ENCODE data around the gene SMYD3.

SMYD3 gene

DNA sequence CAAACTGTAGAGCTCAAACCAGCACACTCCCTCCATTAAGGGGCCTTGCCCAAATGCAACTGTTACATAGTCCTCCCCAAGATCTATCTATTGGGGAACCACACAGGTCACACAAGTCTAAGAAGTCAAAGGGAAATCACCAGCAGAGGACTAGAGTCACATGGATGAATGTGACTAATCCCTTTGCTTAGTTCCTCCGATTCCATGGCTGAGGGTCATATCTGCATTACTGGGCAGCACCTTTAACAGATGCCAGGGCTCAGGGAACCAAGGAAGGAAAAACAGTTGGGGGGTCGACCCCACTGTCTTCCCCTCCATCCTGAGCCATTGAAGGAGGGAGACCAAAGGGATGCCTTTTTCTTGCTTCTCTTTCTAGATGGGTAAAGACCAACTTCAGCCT lies 23.4 kb upstream of the SMYD3 start:
- Histone ChIP-seq H3K27me3 (ENCODE audit: control insufficient read depth, low read length) (no peaks in the 10 kb centered on the region), H3F3A (ENCODE audit: control insufficient read depth, insufficient read depth) (no peaks in the 10 kb centered on the region), H3K4me1 (ENCODE audit: control insufficient read depth, low read length) (peaks cover 12% of the 10 kb centered on the region), H3K9me2 (replicated peaks; ENCODE audit: control insufficient read depth, low read length) (no peaks in the 10 kb centered on the region), H3K79me2 (ENCODE audit: control insufficient read depth, low read length) (no peaks in the 10 kb centered on the region), H3K4me3 (ENCODE audit: low read length) (no peak overlapping the region), H3K4me2 (ENCODE audit: low read length) (no peak overlapping the region), H3K9me3 (ENCODE audit: control insufficient read depth, insufficient read depth, low read length) (peaks cover 10% of the 10 kb centered on the region; the same call in 1 of the 2 replicates), H3K36me3 (ENCODE audit: control insufficient read depth, low read length) (no peaks in the 10 kb centered on the region), H3K27ac (ENCODE audit: low read depth, low read length) (no peak overlapping the region), H4K20me1 (ENCODE audit: control insufficient read depth, insufficient read depth, low read depth, low read length) (no peaks in the 10 kb centered on the region)
- TF ChIP-seq, protein P1, sequence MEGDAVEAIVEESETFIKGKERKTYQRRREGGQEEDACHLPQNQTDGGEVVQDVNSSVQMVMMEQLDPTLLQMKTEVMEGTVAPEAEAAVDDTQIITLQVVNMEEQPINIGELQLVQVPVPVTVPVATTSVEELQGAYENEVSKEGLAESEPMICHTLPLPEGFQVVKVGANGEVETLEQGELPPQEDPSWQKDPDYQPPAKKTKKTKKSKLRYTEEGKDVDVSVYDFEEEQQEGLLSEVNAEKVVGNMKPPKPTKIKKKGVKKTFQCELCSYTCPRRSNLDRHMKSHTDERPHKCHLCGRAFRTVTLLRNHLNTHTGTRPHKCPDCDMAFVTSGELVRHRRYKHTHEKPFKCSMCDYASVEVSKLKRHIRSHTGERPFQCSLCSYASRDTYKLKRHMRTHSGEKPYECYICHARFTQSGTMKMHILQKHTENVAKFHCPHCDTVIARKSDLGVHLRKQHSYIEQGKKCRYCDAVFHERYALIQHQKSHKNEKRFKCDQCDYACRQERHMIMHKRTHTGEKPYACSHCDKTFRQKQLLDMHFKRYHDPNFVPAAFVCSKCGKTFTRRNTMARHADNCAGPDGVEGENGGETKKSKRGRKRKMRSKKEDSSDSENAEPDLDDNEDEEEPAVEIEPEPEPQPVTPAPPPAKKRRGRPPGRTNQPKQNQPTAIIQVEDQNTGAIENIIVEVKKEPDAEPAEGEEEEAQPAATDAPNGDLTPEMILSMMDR (IDR thresholded peaks at IDR 0.05; ENCODE audit: low read depth, low read length, poor library complexity, severe bottlenecking) = no peak
- TF ChIP-seq EZH2phosphoT487 (IDR thresholded peaks at IDR 0.05; ENCODE audit: borderline replicate concordance, low read length) = no peak

DNA sequence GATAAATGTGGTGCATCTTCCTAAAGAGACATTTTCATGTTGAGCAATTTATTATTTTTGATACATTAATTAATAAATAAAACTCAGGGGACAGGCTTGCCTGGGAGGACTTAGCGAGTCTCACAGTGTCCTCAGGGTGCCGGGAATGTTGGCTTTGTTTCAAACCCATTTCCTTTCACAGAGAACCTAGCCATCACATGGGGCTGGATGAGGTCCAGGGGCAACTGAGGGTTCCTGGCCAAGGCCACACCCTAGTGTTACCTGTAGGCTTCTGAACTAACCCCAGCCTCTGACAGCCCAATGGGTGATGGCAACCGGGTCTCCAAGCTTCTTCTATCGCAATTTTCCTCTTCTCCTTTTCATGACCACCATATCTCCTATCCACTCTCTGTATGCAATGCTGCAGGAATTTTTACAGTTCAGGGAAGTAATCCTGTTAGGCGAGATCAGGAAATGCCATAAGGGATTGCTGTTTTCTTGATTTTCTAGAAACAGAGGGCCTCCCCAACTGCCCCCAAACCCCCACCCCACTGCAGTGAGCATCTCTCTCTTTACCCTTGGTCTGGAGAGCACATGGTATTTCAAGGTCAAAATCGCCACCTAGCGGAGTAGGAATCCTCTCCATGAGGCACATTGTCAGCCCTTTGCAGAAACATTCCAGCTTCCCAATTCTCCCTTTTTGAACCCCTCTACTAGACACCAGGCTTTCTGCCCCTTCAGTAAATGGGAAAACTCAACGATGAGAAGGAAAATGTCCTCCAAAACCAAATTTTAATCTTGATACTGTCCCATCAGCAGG lies 22.1 kb upstream of the SMYD3 start:
- Histone ChIP-seq H4K20me1 (ENCODE audit: control insufficient read depth, insufficient read depth, low read depth, low read length) (no peaks in the 10 kb centered on the region), H3K4me2 (ENCODE audit: low read length) (no peak overlapping the region), H3K36me3 (ENCODE audit: control insufficient read depth, low read length) (no peaks in the 10 kb centered on the region), H3K4me1 (ENCODE audit: control insufficient read depth, low read length) (peaks cover 12% of the 10 kb centered on the region), H3K27ac (ENCODE audit: low read depth, low read length) (no peak overlapping the region), H3K4me3 (ENCODE audit: low read length) (no peak overlapping the region), H3K27me3 (ENCODE audit: control insufficient read depth, low read length) (no peaks in the 10 kb centered on the region), H3F3A (ENCODE audit: control insufficient read depth, insufficient read depth) (no peaks in the 10 kb centered on the region), H3K79me2 (ENCODE audit: control insufficient read depth, low read length) (no peaks in the 10 kb centered on the region), H3K9me3 (ENCODE audit: control insufficient read depth, insufficient read depth, low read length) (peaks cover 10% of the 10 kb centered on the region; the same call in 1 of the 2 replicates), H3K9me2 (replicated peaks; ENCODE audit: control insufficient read depth, low read length) (no peaks in the 10 kb centered on the region)
- TF ChIP-seq, protein P1 (IDR thresholded peaks at IDR 0.05; ENCODE audit: low read depth, low read length, poor library complexity, severe bottlenecking) = no peak
- no peak for TF ChIP-seq EZH2phosphoT487 (IDR thresholded peaks at IDR 0.05; ENCODE audit: borderline replicate concordance, low read length)

DNA sequence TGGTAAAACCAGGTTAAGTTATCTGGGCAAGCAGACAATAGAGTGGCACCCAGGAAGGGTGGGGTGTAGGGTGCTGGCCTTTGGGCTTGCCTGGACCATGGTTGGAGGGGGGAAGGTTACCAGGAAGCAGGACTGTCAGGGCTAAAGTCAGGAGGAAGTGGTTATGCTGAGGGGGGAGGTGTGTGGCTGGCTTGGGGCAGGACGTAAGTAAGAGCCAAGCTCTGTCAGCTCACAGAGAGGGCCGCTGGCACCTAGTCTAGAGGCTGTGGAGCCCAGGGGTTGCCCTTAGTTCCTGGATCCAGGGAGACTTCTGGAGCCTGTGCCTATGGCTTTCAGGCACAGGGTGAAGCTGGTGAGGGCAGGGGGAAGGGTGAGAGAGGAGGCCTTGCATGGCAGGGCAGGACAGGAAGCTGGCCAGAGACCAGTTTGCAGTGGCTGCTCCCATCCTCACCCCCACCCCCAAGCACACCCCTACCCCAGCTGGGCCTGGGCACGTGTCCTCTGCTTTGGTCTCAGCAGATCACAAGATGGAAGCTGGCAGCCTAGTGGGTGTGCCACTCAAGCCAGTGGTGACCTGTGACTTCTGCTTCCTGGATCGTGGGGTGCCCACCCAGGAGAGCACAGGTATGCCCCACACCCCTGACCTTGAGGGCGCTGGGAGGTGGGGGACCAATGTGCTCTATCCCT lies 20.5 kb upstream of the SMYD3 start:
- no peaks in the 10 kb centered on the region for H4K20me1 ChIP-seq (ENCODE audit: control insufficient read depth, insufficient read depth, low read depth, low read length)
- no peaks in the 10 kb centered on the region for H3F3A ChIP-seq (ENCODE audit: control insufficient read depth, insufficient read depth)
- H3K27ac ChIP-seq (ENCODE audit: low read depth, low read length) = no peak overlapping the region
- no peaks in the 10 kb centered on the region for H3K79me2 ChIP-seq (ENCODE audit: control insufficient read depth, low read length)
- H3K9me3 ChIP-seq (ENCODE audit: control insufficient read depth, insufficient read depth, low read length) = peaks cover 15% of the 10 kb centered on the region; the same call in 1 of the 2 replicates
- H3K27me3 ChIP-seq (ENCODE audit: control insufficient read depth, low read length) = no peaks in the 10 kb centered on the region
- H3K9me2 ChIP-seq (replicated peaks; ENCODE audit: control insufficient read depth, low read length) = no peaks in the 10 kb centered on the region
- peak overlapping the region; percentile 28 for H3K4me2 ChIP-seq (ENCODE audit: low read length)
- no peaks in the 10 kb centered on the region for H3K36me3 ChIP-seq (ENCODE audit: control insufficient read depth, low read length)
- TF ChIP-seq, protein P1 (IDR thresholded peaks at IDR 0.05; ENCODE audit: low read depth, low read length, poor library complexity, severe bottlenecking) = no peak
- TF ChIP-seq EZH2phosphoT487 (IDR thresholded peaks at IDR 0.05; ENCODE audit: borderline replicate concordance, low read length) = no peak
- H3K4me1 ChIP-seq (ENCODE audit: control insufficient read depth, low read length) = peaks cover 12% of the 10 kb centered on the region
- peak overlapping the region; percentile 5; the same call in 1 of the 2 replicates for H3K4me3 ChIP-seq (ENCODE audit: low read length)

Measured in DOHH2 (cell line).